K562 (cell line): ENCODE measurements around the gene CITED2.

ENCODE experiments used
- CBX1 ChIP-seq: sonication (generic); IDR thresholded peaks from 2 replicates; pipeline ENCODE4 v1.6.1; 2016; ENCODE audit warnings: antibody characterized with exemption, low read depth, mild to moderate bottlenecking
- CTCF ChIP-seq, 3 experiments: IDR thresholded peaks in 2 of 3; conservative IDR thresholded peaks in 1 of 3; 2 replicates each; pipeline ENCODE4 v1.5.1; 2011 to 2012; ENCODE audit warnings: low read length in 3 of 3, mild to moderate bottlenecking in 3 of 3, control low read depth in 2 of 3, improper control_type of control experiment in 1 of 3, inconsistent platforms in 1 of 3, low read depth in 1 of 3, mixed read lengths in 1 of 3, moderate library complexity in 1 of 3; ENCODE audit not compliant: insufficient read depth in 2 of 3
- E2F5 ChIP-seq: sonication (generic); formaldehyde crosslinking; IDR thresholded peaks from 2 replicates; pipeline ENCODE4 v1.8.0; 2022; ENCODE audit warnings: mild to moderate bottlenecking, missing genetic modification reagents
- HMG20A ChIP-seq: fragments of 450-650 bp; formaldehyde crosslinking; conservative IDR thresholded peaks from 2 replicates; pipeline ENCODE4 v1.4.0; 2020; ENCODE audit warnings: mild to moderate bottlenecking, mixed read lengths
- MAFK ChIP-seq: IDR thresholded peaks from 2 replicates; pipeline ENCODE4 v1.6.1; 2011; ENCODE audit warnings: low read length, improper control_type of control experiment
- MXD1 ChIP-seq: fragments of 250-450 bp; sonication (Bioruptor Pico); IDR thresholded peaks from 2 replicates; pipeline ENCODE4 v1.8.0; 2021; ENCODE audit warnings: borderline replicate concordance, mild to moderate bottlenecking, moderate library complexity; ENCODE audit not compliant: poor library complexity, severe bottlenecking
- RAD21 ChIP-seq, 2 experiments: fragments of 250-450 bp in 1 of 2; fragments of 450-650 bp in 1 of 2; sonication (Bioruptor Pico) in 1 of 2; formaldehyde crosslinking in 1 of 2; IDR thresholded peaks in 1 of 2; conservative IDR thresholded peaks in 1 of 2; 2 replicates each; pipeline versions ENCODE4 v1.4.0 to v1.8.0; 2020 to 2022; ENCODE audit warnings: mild to moderate bottlenecking in 2 of 2, moderate library complexity in 1 of 2
- ZZZ3 ChIP-seq: fragments of 450-650 bp; IDR thresholded peaks from 2 replicates; pipeline ENCODE4 v1.6.1; 2016; ENCODE audit warnings: antibody characterized with exemption, mild to moderate bottlenecking, moderate library complexity
- TF ChIP-seq, protein P1 (sequence below): IDR thresholded peaks from 3 replicates; pipeline ENCODE4 v1.6.1; 2011; ENCODE audit warnings: borderline replicate concordance, mild to moderate bottlenecking; ENCODE audit not compliant: insufficient read length, insufficient read depth

DNA sequence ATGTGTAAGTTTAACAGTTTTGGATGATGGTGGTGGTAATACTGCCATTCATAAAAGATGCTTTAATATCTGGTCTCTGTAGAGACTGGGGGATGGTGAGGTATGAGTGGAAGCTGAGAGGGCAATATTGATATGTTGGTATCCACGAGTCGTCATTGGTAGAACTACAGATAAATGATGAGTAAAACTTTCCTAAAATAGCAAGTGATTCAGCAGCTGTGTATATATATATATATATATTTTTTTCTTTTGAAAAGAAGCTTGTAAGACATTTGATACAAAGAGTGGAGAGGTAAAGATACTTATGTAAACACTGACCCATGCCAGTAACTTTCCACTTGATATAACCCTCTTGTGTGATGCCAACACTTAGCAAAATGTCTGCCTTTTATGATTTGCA lies 41.7 kb upstream of the CITED2 start:
- no peak for TF ChIP-seq ZZZ3
- TF ChIP-seq, protein P1, sequence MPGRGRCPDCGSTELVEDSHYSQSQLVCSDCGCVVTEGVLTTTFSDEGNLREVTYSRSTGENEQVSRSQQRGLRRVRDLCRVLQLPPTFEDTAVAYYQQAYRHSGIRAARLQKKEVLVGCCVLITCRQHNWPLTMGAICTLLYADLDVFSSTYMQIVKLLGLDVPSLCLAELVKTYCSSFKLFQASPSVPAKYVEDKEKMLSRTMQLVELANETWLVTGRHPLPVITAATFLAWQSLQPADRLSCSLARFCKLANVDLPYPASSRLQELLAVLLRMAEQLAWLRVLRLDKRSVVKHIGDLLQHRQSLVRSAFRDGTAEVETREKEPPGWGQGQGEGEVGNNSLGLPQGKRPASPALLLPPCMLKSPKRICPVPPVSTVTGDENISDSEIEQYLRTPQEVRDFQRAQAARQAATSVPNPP: no peak
- no peak for TF ChIP-seq E2F5
- TF ChIP-seq RAD21 (CRISPR knock-in tag; conservative IDR thresholded peaks at IDR 0.05 in 1 of 2, IDR thresholded peaks at IDR 0.05 in 1 of 2): no peak
- no peak for TF ChIP-seq HMG20A (CRISPR knock-in tag)
- TF ChIP-seq CBX1: no peak
- no peak for TF ChIP-seq MXD1
- TF ChIP-seq CTCF (IDR thresholded peaks at IDR 0.05 in 2 of 3, conservative IDR thresholded peaks at IDR 0.05 in 1 of 3; ENCODE audit: insufficient read depth in 2 of 3, low read depth in 1 of 3, low read length in 3 of 3): no peak
- TF ChIP-seq MAFK: no peak
